ENCODE results near the gene RPTOR. TPM values are rescaled to one million over a fixed set of nuclear protein-coding genes. Genes with fewer than 3 reads are reported as not detected.

RPTOR gene
- total RNA-seq, 1 experiment from 2014 or later: 58.0 TPM

DNA sequence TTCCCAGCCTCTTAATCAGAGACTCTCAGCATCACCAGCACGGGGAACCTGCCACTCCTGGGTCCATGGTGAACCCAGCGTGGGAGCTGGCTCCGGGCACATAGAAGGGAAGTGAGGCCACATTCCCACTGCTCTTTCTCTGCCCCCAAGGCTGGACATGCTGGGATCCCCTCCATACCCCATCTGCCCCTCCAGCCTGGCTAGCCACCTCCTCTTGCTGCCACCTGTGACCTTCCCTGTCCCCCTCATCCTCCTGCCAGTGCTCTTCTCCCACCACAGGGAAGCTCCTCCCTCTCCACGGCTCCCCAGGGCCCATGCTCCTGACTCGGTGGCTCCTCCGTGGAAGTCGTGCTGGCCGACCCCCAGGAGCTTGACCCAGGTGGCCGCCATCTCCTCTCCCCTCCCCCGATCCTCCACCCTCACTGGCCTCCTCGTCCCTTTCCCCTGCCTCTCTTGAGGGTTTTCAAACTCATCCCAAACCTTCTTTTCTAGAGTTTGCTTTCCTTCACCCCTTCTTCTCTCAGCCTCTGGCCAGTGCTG, 307.9 kb downstream of the RPTOR start:
- DNase-seq (ENCODE audit: low read depth, low spot score) (no peak), ATAC-seq (no peak)
- POLR2A ChIA-PET: no interaction called here
- in situ Hi-C loops (cut with HindIII; ENCODE audit: low pct_unique_long_range_greater_than_20kb, low sequenced_read_pairs) (no loop called here), intact Hi-C loops (cut with micrococcal nuclease; ENCODE audit: unreplicated experiment) (no loop called here)
- Histone ChIP-seq H3K9me3 (ENCODE audit: control insufficient read depth, insufficient read depth, low read depth, low read length) (no peaks in the 10 kb centered on the region), H3K4me3 (ENCODE audit: low read depth in 2 of 2, low read length in 2 of 2) (no peak overlapping the region), H3K4me1 (ENCODE audit: control insufficient read depth, insufficient read depth, low read length) (peaks cover 16% of the 10 kb centered on the region), H3K27me3 (ENCODE audit: control insufficient read depth, insufficient read depth, low read length) (no peaks in the 10 kb centered on the region), H3K36me3 (ENCODE audit: control insufficient read depth, insufficient read depth, low read length) (no peaks in the 10 kb centered on the region), H3K27ac (ENCODE audit: low read length) (no peak overlapping the region)
- TF ChIP-seq, protein P1, sequence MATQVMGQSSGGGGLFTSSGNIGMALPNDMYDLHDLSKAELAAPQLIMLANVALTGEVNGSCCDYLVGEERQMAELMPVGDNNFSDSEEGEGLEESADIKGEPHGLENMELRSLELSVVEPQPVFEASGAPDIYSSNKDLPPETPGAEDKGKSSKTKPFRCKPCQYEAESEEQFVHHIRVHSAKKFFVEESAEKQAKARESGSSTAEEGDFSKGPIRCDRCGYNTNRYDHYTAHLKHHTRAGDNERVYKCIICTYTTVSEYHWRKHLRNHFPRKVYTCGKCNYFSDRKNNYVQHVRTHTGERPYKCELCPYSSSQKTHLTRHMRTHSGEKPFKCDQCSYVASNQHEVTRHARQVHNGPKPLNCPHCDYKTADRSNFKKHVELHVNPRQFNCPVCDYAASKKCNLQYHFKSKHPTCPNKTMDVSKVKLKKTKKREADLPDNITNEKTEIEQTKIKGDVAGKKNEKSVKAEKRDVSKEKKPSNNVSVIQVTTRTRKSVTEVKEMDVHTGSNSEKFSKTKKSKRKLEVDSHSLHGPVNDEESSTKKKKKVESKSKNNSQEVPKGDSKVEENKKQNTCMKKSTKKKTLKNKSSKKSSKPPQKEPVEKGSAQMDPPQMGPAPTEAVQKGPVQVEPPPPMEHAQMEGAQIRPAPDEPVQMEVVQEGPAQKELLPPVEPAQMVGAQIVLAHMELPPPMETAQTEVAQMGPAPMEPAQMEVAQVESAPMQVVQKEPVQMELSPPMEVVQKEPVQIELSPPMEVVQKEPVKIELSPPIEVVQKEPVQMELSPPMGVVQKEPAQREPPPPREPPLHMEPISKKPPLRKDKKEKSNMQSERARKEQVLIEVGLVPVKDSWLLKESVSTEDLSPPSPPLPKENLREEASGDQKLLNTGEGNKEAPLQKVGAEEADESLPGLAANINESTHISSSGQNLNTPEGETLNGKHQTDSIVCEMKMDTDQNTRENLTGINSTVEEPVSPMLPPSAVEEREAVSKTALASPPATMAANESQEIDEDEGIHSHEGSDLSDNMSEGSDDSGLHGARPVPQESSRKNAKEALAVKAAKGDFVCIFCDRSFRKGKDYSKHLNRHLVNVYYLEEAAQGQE (IDR thresholded peaks at IDR 0.05; ENCODE audit: insufficient read depth in 1 of 2, low read depth in 2 of 2, low read length in 1 of 2): no peak
- TF ChIP-seq, protein P2, sequence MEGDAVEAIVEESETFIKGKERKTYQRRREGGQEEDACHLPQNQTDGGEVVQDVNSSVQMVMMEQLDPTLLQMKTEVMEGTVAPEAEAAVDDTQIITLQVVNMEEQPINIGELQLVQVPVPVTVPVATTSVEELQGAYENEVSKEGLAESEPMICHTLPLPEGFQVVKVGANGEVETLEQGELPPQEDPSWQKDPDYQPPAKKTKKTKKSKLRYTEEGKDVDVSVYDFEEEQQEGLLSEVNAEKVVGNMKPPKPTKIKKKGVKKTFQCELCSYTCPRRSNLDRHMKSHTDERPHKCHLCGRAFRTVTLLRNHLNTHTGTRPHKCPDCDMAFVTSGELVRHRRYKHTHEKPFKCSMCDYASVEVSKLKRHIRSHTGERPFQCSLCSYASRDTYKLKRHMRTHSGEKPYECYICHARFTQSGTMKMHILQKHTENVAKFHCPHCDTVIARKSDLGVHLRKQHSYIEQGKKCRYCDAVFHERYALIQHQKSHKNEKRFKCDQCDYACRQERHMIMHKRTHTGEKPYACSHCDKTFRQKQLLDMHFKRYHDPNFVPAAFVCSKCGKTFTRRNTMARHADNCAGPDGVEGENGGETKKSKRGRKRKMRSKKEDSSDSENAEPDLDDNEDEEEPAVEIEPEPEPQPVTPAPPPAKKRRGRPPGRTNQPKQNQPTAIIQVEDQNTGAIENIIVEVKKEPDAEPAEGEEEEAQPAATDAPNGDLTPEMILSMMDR (IDR thresholded peaks at IDR 0.05): no peak
- TF ChIP-seq POLR2AphosphoS5 (IDR thresholded peaks at IDR 0.05; ENCODE audit: low read depth, low read length): no peak
- no peak for TF ChIP-seq SIN3A (IDR thresholded peaks at IDR 0.05; ENCODE audit: borderline replicate concordance, insufficient read depth, low read depth, low read length)
- TF ChIP-seq TCF7L2 (IDR thresholded peaks at IDR 0.05; ENCODE audit: low read depth, low read length): no peak
- no TSS peak for BruUV-seq (replicated peaks)
- CTCF ChIA-PET: no interaction called here

DNA sequence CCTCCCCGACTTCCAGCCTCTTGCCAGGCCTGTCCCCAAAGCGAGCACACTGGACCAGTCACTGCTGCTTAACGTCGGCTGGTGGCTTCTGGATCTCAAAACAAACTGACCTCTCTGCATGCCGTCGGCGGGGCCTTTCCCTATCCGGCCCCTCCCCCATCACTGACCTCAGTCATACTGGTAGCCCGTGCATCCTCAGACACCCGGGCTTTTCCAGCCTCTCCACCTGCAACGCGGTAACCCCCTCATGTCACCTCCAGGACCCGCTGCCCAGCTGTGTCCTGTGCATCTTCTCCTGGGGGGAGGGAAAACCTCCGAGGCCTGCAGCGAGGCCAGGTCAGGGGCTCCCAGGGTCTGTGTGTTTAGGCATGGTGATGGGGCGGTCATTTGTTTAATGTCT, 308.4 kb downstream of the RPTOR start:
- no peak overlapping the region for H3K4me3 ChIP-seq (ENCODE audit: low read depth in 2 of 2, low read length in 2 of 2)

More for the DNA sequence above, 308.4 kb downstream of the RPTOR start:
- H3K27me3 ChIP-seq (ENCODE audit: control insufficient read depth, insufficient read depth, low read length): no peaks in the 10 kb centered on the region
- ChIA-PET POLR2A (no interaction called here), CTCF (no interaction called here)
- H3K4me1 ChIP-seq (ENCODE audit: control insufficient read depth, insufficient read depth, low read length): peaks cover 16% of the 10 kb centered on the region
- H3K36me3 ChIP-seq (ENCODE audit: control insufficient read depth, insufficient read depth, low read length): no peaks in the 10 kb centered on the region
- intact Hi-C loops (cut with micrococcal nuclease; ENCODE audit: unreplicated experiment): no loop called here
- H3K9me3 ChIP-seq (ENCODE audit: control insufficient read depth, insufficient read depth, low read depth, low read length): no peaks in the 10 kb centered on the region
- ATAC-seq: no peak
- DNase-seq (ENCODE audit: low read depth, low spot score): no peak
- TF ChIP-seq, protein P2 (IDR thresholded peaks at IDR 0.05): no peak
- TF ChIP-seq TCF7L2 (IDR thresholded peaks at IDR 0.05; ENCODE audit: low read depth, low read length): no peak
- no peak for TF ChIP-seq POLR2AphosphoS5 (IDR thresholded peaks at IDR 0.05; ENCODE audit: low read depth, low read length)
- TF ChIP-seq, protein P1 (IDR thresholded peaks at IDR 0.05; ENCODE audit: insufficient read depth in 1 of 2, low read depth in 2 of 2, low read length in 1 of 2): no peak
- no peak for TF ChIP-seq SIN3A (IDR thresholded peaks at IDR 0.05; ENCODE audit: borderline replicate concordance, insufficient read depth, low read depth, low read length)
- in situ Hi-C loops (cut with HindIII; ENCODE audit: low pct_unique_long_range_greater_than_20kb, low sequenced_read_pairs): no loop called here
- BruUV-seq (replicated peaks): no TSS peak
- H3K27ac ChIP-seq (ENCODE audit: low read length): no peak overlapping the region
